Gastroesophageal sphincter (tissue), 3 donors: ENCODE measurements around the gene RFC2.

Experiments
- POLR2AphosphoS5 ChIP-seq: sonication (generic); formaldehyde crosslinking; IDR thresholded peaks from one replicate; pipeline ENCODE4 v1.6.1; 2017; ENCODE audit warnings: antibody characterized with exemption
- TF ChIP-seq, protein P1 (sequence below), 4 experiments: fragments of 200-600 bp in 2 of 4; fragments of 450-650 bp in 2 of 4; sonication (generic) in 1 of 4; IDR thresholded peaks; one replicate each; pipeline ENCODE4 v1.5.1; 2017 to 2019; ENCODE audit warnings: antibody characterized with exemption in 4 of 4, mild to moderate bottlenecking in 2 of 4, moderate library complexity in 2 of 4

DNA sequence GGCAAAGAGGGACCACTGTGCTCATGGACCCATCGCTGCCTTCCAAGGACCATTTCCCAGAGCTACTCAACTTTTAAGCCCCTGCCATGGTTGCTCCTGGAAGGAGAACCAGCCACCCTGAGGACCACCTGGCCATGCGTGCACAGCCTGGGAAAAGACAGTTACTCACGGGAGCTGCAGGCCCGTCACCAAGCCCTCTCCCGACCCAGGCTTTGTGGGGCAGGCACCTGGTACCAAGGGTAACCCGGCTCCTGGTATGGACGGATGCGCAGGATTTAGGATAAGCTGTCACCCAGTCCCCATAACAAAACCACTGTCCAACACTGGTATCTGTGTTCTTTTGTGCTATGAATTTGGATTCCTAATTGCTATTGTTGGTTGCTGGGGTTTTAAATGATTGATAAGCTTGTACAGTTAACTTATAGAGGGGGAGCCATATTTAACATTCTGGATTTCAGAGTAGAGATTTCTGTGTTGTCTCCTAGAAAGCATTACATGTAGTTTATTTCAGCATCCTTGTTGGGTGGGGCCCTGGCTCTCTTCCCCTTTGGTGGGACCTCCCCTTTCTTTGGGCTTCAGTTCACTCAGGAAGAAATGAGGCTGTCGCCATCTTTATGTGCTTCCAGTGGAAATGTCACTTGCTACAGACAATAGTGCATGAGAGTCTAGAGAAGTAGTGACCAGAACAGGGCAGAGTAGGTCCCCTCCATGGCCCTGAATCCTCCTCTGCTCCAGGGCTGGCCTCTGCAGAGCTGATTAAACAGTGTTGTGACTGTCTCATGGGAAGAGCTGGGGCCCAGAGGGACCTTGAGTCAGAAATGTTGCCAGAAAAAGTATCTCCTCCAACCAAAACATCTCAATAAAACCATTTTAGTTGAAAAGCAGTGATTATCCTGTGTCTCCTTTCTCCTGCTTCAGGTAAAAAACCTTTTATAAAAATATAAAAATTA, 25.0 kb downstream of the RFC2 start:
- no peak for TF ChIP-seq POLR2AphosphoS5
- TF ChIP-seq, protein P1, sequence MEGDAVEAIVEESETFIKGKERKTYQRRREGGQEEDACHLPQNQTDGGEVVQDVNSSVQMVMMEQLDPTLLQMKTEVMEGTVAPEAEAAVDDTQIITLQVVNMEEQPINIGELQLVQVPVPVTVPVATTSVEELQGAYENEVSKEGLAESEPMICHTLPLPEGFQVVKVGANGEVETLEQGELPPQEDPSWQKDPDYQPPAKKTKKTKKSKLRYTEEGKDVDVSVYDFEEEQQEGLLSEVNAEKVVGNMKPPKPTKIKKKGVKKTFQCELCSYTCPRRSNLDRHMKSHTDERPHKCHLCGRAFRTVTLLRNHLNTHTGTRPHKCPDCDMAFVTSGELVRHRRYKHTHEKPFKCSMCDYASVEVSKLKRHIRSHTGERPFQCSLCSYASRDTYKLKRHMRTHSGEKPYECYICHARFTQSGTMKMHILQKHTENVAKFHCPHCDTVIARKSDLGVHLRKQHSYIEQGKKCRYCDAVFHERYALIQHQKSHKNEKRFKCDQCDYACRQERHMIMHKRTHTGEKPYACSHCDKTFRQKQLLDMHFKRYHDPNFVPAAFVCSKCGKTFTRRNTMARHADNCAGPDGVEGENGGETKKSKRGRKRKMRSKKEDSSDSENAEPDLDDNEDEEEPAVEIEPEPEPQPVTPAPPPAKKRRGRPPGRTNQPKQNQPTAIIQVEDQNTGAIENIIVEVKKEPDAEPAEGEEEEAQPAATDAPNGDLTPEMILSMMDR (IDR thresholded peaks at IDR 0.05), result no peak
